ENCODE results near the gene HTRA1.

GRCh38 chr10:122464586-122464985 lies 3.2 kb downstream of the HTRA1 start:
- TF ChIP-seq, protein P1, sequence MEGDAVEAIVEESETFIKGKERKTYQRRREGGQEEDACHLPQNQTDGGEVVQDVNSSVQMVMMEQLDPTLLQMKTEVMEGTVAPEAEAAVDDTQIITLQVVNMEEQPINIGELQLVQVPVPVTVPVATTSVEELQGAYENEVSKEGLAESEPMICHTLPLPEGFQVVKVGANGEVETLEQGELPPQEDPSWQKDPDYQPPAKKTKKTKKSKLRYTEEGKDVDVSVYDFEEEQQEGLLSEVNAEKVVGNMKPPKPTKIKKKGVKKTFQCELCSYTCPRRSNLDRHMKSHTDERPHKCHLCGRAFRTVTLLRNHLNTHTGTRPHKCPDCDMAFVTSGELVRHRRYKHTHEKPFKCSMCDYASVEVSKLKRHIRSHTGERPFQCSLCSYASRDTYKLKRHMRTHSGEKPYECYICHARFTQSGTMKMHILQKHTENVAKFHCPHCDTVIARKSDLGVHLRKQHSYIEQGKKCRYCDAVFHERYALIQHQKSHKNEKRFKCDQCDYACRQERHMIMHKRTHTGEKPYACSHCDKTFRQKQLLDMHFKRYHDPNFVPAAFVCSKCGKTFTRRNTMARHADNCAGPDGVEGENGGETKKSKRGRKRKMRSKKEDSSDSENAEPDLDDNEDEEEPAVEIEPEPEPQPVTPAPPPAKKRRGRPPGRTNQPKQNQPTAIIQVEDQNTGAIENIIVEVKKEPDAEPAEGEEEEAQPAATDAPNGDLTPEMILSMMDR (IDR thresholded peaks at IDR 0.05 in 8 of 11, conservative IDR thresholded peaks at IDR 0.05 in 3 of 11), result no peak
- TF ChIP-seq POLR2AphosphoS5 (IDR thresholded peaks at IDR 0.05) (no peak), POLR2A (IDR thresholded peaks at IDR 0.05) (no peak)
